HCT116 (cell line): ENCODE measurements around the gene CDK5RAP2. TPM values are rescaled to one million over a fixed set of nuclear protein-coding genes. Genes with fewer than 3 reads are reported as not detected.

Experiments used
- ATAC-seq: fragments of 200-7000 bp; cut with Tn5 transposase; 2 replicates; pipeline ENCODE4 v1.9.1; 2020; ENCODE audit warnings: mild to moderate bottlenecking, moderate library complexity
- BruUV-seq: library from RNA; stranded (reverse); fragments of 400-500 nt; replicated peaks from 2 replicates; lab custom pipeline; 2021; lab: Mats Ljungman, UMichigan
- CTCF ChIA-PET: fragments of 300-600 bp; sonication (Branson Sonifier 250); formaldehyde crosslinking; loops from one replicate; lab custom pipeline; 2021; ENCODE audit warnings: antibody characterized with exemption; lab: Charles Lee
- POLR2A ChIA-PET: fragments of 300-600, 350-600 bp; sonication (Branson Sonifier 250); formaldehyde crosslinking; loops from one replicate; lab custom pipeline; 2021; ENCODE audit warnings: antibody characterized with exemption; lab: Charles Lee
- RAD21 ChIA-PET, 2 experiments: fragments of 300-600 bp; sonication (Branson Sonifier 250); formaldehyde crosslinking; loops; one replicate each; lab custom pipeline; 2023; ENCODE audit warnings: low total read pairs in 2 of 2; ENCODE audit not compliant: uncharacterized antibody in 2 of 2, unreplicated experiment in 2 of 2, low non-redundant PET in 1 of 2; lab: Charles Lee
- DNase-seq: peaks from one replicate; pipeline ENCODE4 v3.0.0-alpha.2; 2010; ENCODE audit warnings: low read depth, low spot score
- H2AFZ ChIP-seq: fragments of 200-600 bp; shearing (Covaris generic), sonication (generic); 2 replicates; pipeline ENCODE4 v1.6.1; 2017; ENCODE audit warnings: low read depth, mixed run types, mixed read lengths, antibody characterized with exemption, low read length; ENCODE audit not compliant: poor library complexity, severe bottlenecking
- H3K27ac ChIP-seq: 2 replicates; pipeline ENCODE4 v1.5.1; 2012; ENCODE audit warnings: low read depth, low read length
- H3K27me3 ChIP-seq: fragments of 200-600 bp; sonication (generic); 2 replicates; pipeline ENCODE4 v1.6.1; 2016; ENCODE audit warnings: mixed run types, low read length, mixed read lengths; ENCODE audit not compliant: insufficient read depth
- H3K36me3 ChIP-seq, 2 experiments: fragments of 200-500 bp in 1 of 2; fragments of 200-600 bp in 1 of 2; sonication (Bioruptor generic) in 1 of 2; sonication (generic) in 1 of 2; 2 replicates each; pipeline versions ENCODE4 v1.5.1 to v1.6.1; 2014 to 2016; ENCODE audit warnings: low read length in 2 of 2, inconsistent platforms in 1 of 2, mixed read lengths in 1 of 2, mixed run types in 1 of 2; ENCODE audit not compliant: insufficient read depth in 2 of 2, control insufficient read depth in 1 of 2
- H3K4me1 ChIP-seq, 2 experiments: fragments of 200-600 bp in 1 of 2; sonication (generic) in 1 of 2; 2 replicates each; pipeline versions ENCODE4 v1.5.1 to v1.6.1; 2012 to 2017; ENCODE audit warnings: low read length in 2 of 2, inconsistent platforms in 1 of 2, mild to moderate bottlenecking in 1 of 2, mixed read lengths in 1 of 2, mixed run types in 1 of 2, moderate library complexity in 1 of 2; ENCODE audit not compliant: insufficient read depth in 2 of 2, control insufficient read depth in 1 of 2
- H3K4me2 ChIP-seq: fragments of 200-600 bp; sonication (generic); 2 replicates; pipeline ENCODE4 v1.6.1; 2017; ENCODE audit warnings: mixed run types, low read length, mixed read lengths
- H3K4me3 ChIP-seq, 2 experiments: fragments of 200-600 bp in 1 of 2; sonication (generic) in 1 of 2; replicated peaks in 1 of 2; 2 replicates each; pipeline ENCODE4 v1.5.1; 2011 to 2016; ENCODE audit warnings: low read length in 2 of 2, control low read depth in 1 of 2, low read depth in 1 of 2, mild to moderate bottlenecking in 1 of 2, mixed read lengths in 1 of 2, mixed run types in 1 of 2
- H3K79me2 ChIP-seq: fragments of 200-600 bp; sonication (generic); 2 replicates; pipeline ENCODE4 v1.6.1; 2017; ENCODE audit warnings: mild to moderate bottlenecking, mixed run types, low read length, moderate library complexity, mixed read lengths; ENCODE audit not compliant: insufficient read depth
- H3K9ac ChIP-seq: fragments of 200-600 bp; sonication (generic); 2 replicates; pipeline ENCODE4 v1.6.1; 2016; ENCODE audit warnings: low read length, mixed read lengths
- H3K9me2 ChIP-seq: fragments of 200-600 bp; sonication (generic), shearing (Covaris generic); 2 replicates; pipeline ENCODE4 v1.6.1; 2017; ENCODE audit warnings: mixed run types, mild to moderate bottlenecking, moderate library complexity; ENCODE audit not compliant: insufficient read depth
- H3K9me3 ChIP-seq, 2 experiments: fragments of 200-500 bp in 1 of 2; fragments of 200-600 bp in 1 of 2; sonication (Bioruptor generic) in 1 of 2; sonication (generic) in 1 of 2; 2 replicates each; pipeline ENCODE4 v1.6.1; 2014 to 2017; ENCODE audit warnings: low read length in 2 of 2, mixed read lengths in 2 of 2, inconsistent platforms in 1 of 2, low read depth in 1 of 2, mild to moderate bottlenecking in 1 of 2, mixed run types in 1 of 2, moderate library complexity in 1 of 2; ENCODE audit not compliant: control insufficient read depth in 1 of 2, insufficient read depth in 1 of 2
- H4K20me1 ChIP-seq: fragments of 200-600 bp; sonication (generic), shearing (Covaris generic); 2 replicates; pipeline ENCODE4 v1.6.1; 2017; ENCODE audit warnings: mixed run types, mild to moderate bottlenecking, moderate library complexity; ENCODE audit not compliant: insufficient read depth
- CBX3 ChIP-seq: IDR thresholded peaks from 2 replicates; pipeline ENCODE4 v1.6.1; 2012; ENCODE audit warnings: low read depth
- CEBPB ChIP-seq: IDR thresholded peaks from 2 replicates; pipeline ENCODE4 v1.6.1; 2012; ENCODE audit warnings: low read depth
- FOSL1 ChIP-seq: IDR thresholded peaks from 2 replicates; pipeline ENCODE4 v1.6.1; 2012; ENCODE audit warnings: low read depth
- SIN3A ChIP-seq: IDR thresholded peaks from 2 replicates; pipeline ENCODE4 v1.6.1; 2012; ENCODE audit warnings: low read depth
- SP1 ChIP-seq: IDR thresholded peaks from 2 replicates; pipeline ENCODE4 v1.6.1; 2012; ENCODE audit warnings: low read depth
- SRF ChIP-seq: IDR thresholded peaks from 2 replicates; pipeline ENCODE4 v1.6.1; 2012; ENCODE audit warnings: low read depth
- TCF7L2 ChIP-seq: IDR thresholded peaks from 2 replicates; pipeline ENCODE4 v1.7.0; 2011; ENCODE audit warnings: borderline replicate concordance, inconsistent platforms; ENCODE audit not compliant: insufficient read depth, insufficient read length; ENCODE audit errors: extremely low read depth
- ZBTB33 ChIP-seq: IDR thresholded peaks from 2 replicates; pipeline ENCODE4 v1.6.1; 2011; ENCODE audit warnings: mild to moderate bottlenecking, low read length, moderate library complexity; ENCODE audit not compliant: insufficient replicate concordance; ENCODE audit errors: extremely low read depth
- intact Hi-C: fragments of 100-400 bp; cut with micrococcal nuclease; formaldehyde crosslinking; loops from 2 replicates; pipeline ENCODE4 v1.10.0; 2022
- total RNA-seq: library from RNA; stranded (reverse); gene quantifications from one replicate; pipeline ENCODE4 v1.2.1, GENCODE V29; 2021; ENCODE audit not compliant: unreplicated experiment

Gene CDK5RAP2
- total RNA-seq, 1 experiment from 2014 or later: 56.2 TPM

- Histone ChIP-seq H3K9ac (no peak overlapping the region), H3K4me3 (no peak overlapping the region), H3K36me3 (peaks cover 20 to 27% of the 10 kb centered on the region in 2 experiments; a peak in 3 of 4 replicates), H2AFZ (no peak overlapping the region), H3K79me2 (peaks cover 64% of the 10 kb centered on the region), H4K20me1 (no peaks in the 10 kb centered on the region), H3K4me1 (no peaks in the 10 kb centered on the region; a peak in 1 of 4 replicates), H3K9me3 (no peaks in the 10 kb centered on the region), H3K9me2 (no peaks in the 10 kb centered on the region), H3K27ac (no peak overlapping the region), H3K4me2 (no peak overlapping the region), H3K27me3 (no peaks in the 10 kb centered on the region)
- ATAC-seq (no peak), DNase-seq (no peak)
- intact Hi-C loops: no loop called here
- ChIA-PET RAD21 (no interaction called here), POLR2A (no interaction called here), CTCF (no interaction called here)
- BruUV-seq: no TSS peak
- no peak for TF ChIP-seq CBX3
- no peak for TF ChIP-seq SP1
- no peak for TF ChIP-seq CEBPB
Observed at GRCh38 chr9:120564589-120564988, 15.4 kb downstream of the CDK5RAP2 start.

GRCh38 chr9:120562861-120563443, 17.0 kb downstream of the CDK5RAP2 start:
- ChIA-PET POLR2A (no interaction called here), RAD21 (no interaction called here), CTCF (no interaction called here)
- Histone ChIP-seq H3K9me2 (no peaks in the 10 kb centered on the region), H2AFZ (no peak overlapping the region), H3K9me3 (no peaks in the 10 kb centered on the region), H3K4me3 (no peak overlapping the region), H3K4me2 (no peak overlapping the region), H4K20me1 (no peaks in the 10 kb centered on the region), H3K36me3 (peaks cover 9 to 12% of the 10 kb centered on the region in 2 experiments; a peak in 3 of 4 replicates), H3K27ac (no peak overlapping the region), H3K79me2 (peaks cover 72% of the 10 kb centered on the region), H3K4me1 (no peaks in the 10 kb centered on the region; a peak in 1 of 4 replicates), H3K9ac (no peak overlapping the region), H3K27me3 (no peaks in the 10 kb centered on the region)
- DNase-seq: no peak
- no peak for TF ChIP-seq SIN3A
- no peak for TF ChIP-seq TCF7L2
- no peak for TF ChIP-seq SRF
- no peak for TF ChIP-seq FOSL1
- TF ChIP-seq CBX3: no peak
- no peak for TF ChIP-seq SP1
- no peak for TF ChIP-seq ZBTB33
- intact Hi-C loops: no loop called here
- no TSS peak for BruUV-seq
- ATAC-seq: 0 out of 2 replicates have a peak, but pooled peaks have one; percentile 25
